ENCODE measurements around the gene GRK1.
"Not testable (repeated sequence)": the region's sequence is repeated elsewhere in the genome, so short reads cannot be mapped to it uniquely, and the experiment has no call there.

The GRK1 gene

DNA sequence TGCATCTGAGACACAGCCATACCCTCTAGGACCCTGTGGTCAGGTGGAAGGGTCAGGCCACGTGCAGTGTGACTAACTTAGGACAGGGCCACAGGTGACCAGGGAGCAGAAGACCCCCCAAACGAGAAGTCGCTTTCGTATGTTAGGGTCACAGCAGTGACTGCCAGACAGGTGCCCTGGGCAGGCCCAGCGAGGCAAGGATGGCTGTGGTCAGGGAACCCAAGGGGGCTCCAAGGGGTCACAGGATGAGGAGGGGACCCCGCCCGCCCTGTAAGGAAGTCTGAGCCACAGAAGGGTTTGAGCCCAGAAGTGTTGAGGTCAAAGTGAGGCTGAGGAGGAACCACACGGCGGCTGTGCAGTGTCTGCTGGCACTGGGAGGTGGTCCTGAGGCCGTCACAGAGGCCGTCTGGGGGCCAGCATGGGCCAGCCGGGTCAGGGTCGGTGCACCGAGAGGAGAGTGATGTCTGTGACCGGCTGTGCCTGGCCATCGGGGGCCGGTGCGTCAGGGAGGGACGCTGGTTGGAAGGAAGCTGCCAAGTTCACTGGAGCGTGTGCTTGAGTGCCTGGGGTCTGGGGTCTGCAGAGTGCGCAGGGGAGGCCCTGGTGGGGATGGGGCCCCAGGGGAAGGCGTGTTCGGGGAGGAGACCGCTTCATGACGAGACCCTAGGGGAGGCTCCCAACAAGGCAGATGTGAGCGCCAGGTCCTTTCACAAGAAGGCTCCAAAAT, 67.2 kb downstream of the GRK1 start:
- intact Hi-C loops (cut with DNase I): no loop called here
- peak in 1 of 42 donors; percentile 7 for DNase-seq

DNA sequence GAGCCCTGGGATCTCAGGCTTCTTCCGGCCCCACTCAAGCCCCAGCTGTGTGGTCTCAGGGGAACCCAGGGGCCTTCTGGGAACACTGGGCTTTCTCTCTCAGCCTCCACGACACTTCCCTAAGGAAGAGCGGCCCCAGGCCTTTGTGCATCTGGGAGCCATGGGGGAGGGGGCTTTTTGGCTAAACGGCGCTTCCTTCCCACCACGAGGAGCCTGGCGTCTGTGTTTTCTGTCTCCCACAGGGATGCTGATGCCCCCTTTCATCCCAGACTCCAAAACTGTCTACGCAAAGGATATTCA, 67.8 kb downstream of the GRK1 start:
- peak in 1 of 42 donors; percentile 2 for DNase-seq
- intact Hi-C loops (cut with DNase I): no loop called here

DNA sequence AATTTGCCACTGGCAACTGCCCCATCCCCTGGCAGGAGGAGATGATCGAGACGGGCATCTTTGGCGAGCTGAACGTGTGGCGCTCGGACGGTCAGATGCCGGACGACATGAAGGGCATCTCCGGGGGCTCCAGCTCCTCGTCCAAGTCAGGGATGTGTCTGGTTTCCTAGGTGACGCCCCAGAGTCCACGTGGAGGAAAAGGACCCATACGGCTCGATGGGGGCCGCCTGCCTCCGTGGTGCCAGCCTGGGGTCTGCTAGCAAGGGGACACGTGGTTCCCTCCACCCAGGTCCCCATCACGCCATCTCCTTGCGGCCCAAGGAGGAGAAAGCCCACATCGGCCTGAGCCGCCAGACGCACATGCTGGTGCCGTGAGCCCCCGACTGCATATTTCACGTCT, 68.2 kb downstream of the GRK1 start:
- DNase-seq: peak in 1 of 42 donors; percentile 8
- intact Hi-C loops (cut with DNase I): no loop called here

DNA sequence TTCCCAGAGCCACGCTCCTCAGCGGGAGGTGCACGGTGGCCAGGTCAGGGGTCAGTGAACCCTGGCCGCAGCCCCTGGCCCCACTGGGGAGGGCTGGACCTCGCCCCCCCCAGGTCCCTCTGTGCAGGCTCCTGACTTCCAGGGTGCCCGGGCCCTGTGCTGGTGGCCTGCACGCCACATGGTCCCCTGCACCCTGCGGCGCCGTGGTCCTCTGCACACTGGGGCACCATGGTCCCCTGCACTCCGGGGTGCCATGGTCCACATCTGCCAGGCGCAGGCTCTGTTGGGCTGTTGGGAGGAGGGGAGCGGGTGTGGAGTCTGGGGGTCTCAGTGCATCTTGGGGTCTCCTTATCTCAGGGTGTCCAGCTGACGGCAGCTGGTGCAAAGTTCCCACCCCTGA, 68.7 kb downstream of the GRK1 start:
- intact Hi-C loops (cut with DNase I): no loop called here
- DNase-seq: peak in 1 of 42 donors; percentile 1

DNA sequence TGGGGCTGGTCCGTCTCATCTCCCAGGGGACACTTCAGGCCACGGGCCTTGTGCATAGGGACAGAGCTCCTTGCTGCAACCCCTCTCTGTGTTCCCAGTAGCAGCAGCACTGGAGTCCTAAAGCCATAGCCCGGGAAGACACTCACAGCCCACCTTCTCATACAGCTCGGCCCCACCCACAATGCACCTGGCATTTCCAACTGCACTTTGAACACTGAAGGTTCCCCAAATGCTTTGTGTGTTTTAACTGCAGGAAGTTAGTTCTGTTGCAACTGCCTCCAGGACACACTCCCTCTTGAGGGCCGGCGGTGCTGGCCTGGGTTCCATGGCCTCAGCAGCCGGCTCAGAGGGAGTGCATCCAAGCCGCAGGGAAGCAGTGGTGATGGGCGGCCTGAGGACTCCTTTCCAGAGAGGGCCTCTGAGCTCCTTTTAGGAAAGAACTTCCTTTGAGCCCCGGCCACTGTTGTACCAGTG, 69.3 kb downstream of the GRK1 start:
- intact Hi-C loops (cut with DNase I): no loop called here
- peak in 1 of 42 donors; percentile 7 for DNase-seq

DNA sequence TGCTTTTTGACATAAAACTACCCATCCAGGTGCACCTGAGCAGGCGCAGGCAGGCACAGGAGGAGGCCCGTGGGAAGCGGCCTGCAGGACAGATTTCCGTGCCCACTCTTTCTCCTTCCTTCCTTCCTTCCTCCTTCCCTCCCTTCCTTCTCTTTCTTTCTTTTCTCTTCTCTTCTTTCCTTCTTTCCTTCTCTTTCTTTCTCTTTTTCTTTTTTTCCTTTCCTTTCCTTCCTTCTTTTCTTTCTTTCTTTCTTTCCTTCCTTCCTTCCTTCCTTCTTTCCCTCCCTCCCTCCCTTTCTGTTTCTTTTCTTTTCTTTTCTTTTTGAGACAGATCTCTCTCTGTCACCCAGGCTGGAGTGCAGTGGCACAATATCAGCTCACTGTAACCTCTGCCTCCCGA, 70.8 kb downstream of the GRK1 start:
- intact Hi-C loops (cut with DNase I): no loop called here
- DNase-seq: peak in 1 of 42 donors; percentile 3

DNA sequence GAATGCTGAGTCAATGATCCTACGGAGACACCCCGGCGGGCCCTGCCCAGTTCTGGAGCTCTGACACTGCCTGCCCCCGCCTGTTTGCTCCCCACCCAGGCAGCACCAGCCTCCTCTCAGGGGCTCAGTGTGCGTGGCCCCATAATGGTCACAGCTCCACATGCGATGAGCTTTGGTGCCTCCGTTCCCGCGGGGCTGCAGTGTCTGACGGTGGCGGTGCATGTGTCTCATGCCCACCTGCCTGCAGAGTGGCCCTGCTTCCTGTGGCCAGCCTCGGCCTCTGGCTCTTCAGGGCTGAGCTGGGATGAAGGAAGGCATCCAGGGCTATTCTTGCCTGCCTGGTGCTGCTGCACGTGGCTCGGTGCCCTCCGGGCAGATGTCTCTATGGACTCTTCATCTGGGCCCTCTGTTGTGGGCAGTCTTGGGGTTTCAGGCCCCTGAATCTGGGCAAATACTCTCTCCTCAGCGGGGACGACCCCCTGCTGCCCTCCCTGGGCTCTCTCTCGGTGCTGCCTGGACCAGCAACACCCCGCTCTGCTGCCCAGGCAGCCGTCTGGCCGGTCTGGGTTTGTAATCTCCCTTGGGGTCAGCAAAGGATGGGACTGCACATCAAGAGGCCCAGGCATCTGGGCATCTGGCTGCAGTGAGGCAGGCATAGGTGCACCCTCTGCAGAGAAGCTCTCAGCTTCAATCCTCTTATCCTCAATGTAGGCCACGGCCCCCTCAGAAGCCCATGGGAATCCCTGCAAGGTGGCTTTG, 72.7 kb downstream of the GRK1 start:
- peak in 1 of 42 donors; percentile 10 for DNase-seq
- intact Hi-C loops (cut with DNase I): no loop called here

DNA sequence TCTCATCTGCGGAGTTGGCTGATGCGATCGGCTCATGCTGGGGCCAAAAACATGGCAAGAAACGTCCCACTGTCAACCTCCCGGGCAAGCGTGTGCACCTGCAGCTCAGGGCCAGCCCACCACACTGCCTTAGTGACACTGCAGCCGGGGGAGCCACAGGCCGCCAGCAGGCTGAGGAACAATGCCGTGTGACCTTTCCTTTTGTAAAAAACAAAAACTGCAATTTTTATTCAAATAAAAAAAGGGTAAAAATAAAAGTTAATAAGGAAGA, 73.2 kb downstream of the GRK1 start:
- no peak for DNase-seq
- intact Hi-C loops (cut with DNase I): no loop called here

DNA sequence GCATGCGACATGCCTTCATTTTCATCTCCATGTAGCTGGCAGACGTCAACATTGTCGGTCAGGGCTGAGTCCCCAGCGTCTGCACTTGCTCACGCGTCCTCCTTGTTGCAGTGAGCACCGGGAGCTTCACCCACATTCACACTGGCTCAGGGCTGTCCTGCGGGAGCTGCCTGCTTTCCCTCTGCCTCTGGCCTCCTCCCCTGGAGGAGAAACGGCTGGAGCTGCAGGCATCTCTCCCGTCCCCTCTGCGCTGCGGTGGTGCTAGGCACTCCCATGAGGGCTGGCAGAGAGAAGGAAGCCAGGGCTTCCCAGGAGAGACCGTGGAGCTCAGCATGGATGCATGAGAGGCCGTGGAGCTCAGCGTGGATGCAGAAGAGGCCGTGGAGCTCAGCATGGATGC, 73.6 kb downstream of the GRK1 start:
- intact Hi-C loops (cut with DNase I): no loop called here
- DNase-seq: peak in 1 of 42 donors; percentile 7

DNA sequence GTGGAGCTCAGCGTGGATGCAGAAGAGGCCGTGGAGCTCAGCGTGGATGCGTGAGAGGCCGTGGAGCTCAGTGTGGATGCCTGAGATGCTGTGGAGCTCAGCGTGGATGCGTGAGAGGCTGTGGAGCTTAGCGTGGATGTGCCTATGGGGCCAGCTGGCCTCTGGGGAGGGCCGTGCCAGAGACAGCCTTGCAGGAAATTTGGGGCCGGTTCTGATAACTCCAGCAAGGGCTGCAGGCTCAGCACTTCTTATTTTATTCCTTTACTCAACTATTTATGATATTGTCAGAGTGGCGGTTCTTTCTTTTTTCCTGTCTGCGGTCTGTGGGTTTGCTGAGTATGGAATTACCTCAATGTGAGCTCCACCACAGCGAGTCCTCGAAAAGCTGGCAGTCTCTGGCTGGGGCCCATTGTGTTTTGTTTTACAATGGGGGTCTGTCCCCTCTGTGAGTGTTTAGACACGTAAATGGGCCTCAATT, 74.2 kb downstream of the GRK1 start:
- intact Hi-C loops (cut with DNase I): no loop called here
- DNase-seq: peak in 2 of 42 donors; percentile 11

DNA sequence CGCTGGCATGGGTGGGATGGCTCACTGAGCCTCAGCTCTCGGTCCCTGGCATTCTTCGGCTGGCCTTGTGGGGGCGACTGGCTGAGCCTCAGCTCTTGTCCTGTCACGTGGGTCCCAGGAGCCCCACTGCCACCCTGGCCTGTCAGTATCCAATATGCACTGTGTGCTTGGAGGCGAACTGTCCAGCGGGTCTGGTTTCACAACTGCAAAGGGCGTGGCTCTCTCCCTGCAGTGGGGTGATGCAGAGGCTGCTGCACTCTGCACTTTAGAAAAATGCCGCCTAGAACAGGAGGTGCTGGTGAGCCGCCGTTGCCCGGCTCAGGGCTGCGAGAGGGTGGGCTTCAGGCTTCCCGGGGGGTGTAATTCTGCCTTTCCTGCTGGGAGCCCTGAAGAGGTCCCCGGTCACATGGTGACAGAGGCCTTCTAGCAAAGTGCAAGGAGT, 75.0 kb downstream of the GRK1 start:
- DNase-seq: peak in 17 of 42 donors; percentile 12 to 62 (median 43)
- intact Hi-C loops (cut with DNase I): no loop called here

DNA sequence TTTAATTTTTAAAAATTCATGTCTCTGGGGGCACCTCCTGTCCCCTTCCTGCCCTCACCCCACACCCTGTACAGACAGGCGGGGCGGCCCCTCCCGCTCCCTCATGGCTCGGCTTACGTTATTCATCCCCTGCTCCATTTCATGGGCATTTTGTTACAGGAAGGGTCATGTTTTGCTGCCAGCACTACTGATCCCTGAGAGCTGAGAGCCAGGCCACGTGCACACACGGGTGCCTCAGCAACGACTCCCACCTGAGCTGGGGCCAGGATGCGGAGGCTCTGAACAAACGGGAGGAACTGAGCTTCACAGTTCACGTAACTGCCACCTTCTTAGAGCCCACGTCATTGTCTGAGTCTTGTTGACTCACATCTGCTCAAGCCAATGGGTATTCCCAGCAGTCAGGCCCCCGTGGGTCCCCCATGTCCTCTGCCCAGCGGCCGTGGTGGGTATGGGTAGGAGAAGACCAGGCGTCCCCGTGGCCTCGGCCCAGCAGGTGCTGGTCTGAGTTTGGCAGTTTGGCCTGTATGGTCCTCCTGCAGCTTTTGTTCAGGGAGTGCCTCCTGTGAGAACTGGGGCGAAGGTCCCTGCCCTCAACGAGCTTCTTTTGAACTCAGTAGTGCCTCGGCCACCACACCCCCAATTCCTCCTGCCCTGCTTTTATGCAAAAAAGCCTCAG, 75.6 kb downstream of the GRK1 start:
- intact Hi-C loops (cut with DNase I): no loop called here
- DNase-seq: peak in 3 of 42 donors; percentile 12 to 44 (median 42)

DNA sequence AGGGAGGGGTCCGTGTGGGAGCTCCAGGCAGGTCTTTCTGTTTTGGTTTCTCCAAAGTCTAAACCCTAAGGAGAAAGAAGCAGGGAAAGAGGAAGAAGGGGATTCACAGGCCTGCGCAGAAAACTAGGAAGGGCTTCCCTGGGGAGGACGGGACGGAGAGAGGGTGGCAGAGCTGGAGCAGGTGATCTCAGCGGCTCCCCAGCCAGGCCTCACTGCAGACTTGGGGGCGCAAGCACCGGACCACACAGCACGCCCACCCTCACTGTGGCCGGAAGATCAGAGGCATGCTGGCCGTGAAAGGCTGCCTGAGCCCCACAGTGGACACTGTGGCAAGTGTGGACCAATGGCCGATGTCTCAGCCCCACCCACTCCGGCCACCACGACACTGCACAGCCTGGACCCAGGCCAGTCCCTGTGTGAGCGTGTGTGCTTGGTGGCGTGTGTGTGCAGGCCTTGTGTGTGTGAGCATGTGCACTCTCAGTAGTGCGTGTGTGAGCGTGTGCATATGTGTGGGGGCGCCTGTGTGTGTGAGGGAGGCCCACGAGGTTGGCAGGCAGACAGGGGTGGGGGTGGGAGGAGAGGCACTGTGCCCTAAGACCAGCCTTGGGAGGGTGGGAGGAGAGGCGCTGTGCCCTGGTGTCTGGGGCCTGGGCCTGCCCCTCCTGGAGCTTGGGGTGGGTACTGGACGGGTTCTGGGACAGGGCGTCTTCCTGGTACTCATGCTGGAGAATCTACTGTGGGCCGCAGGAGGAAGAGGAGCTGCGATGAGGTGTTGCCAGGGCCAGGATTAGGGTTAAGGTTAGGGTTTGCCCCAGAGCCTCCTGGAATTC, 76.6 kb downstream of the GRK1 start:
- intact Hi-C loops (cut with DNase I): no loop called here

DNA sequence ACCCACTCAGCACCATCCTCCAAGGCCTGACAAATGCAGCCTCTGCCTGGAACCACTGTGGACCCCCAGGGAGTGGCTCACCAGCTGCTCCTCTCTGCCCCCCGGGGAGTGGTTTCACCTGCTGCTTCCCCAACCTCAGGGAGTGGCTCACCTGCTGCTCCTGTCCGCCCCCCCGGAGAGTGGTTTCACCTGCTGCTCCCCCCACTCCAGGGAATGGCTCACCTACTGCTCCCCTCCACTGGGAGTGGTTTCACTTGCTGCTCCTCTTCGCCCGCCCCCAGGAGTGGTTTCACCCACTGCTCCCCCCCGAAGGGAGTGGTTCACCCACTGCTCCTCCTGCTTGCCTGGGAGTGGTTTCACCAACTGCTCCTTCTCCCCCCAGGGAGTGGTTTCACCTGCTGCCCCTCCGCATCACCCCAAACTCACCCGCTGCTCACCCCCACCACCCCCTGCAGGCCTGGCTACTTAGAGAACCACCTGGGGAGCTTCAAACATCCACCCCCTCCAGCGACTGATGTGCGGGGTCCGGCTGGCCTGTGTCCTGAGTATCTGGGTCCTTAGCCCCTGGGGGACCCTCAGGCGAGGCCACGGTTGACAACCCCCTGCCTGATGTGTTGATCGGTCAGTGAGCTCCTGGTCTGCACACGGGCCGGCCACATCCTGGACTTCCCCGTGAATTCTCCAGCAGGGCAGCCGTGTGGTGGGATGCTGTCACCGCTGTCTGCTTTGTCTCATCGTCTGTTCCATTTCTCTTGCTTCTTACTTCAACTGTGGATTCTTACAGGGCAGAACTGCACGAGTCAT, 77.4 kb downstream of the GRK1 start:
- DNase-seq: peak in 2 of 42 donors; percentile 12 to 39
- intact Hi-C loops (cut with DNase I): no loop called here

More for the DNA sequence above, 76.6 kb downstream of the GRK1 start:
- peak in 1 of 42 donors; percentile 7 for DNase-seq

DNA sequence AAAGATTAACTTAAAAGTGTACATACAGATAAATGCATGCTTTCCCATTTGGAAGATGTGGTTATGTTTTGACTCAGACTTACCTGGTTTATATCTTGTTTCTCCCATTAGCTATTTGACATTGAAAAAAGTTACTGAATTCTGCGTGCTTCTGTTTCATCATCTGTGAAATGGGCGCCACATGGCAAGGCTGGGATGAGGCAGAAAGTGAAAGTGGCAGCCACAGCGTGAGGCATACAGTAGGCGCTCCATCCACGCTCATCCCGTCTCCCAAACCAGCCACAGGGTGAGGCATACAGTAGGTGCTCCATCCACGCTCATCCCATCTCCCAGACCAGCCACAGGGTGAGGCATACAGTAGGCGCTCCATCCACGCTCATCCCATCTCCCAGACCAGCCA, 78.0 kb downstream of the GRK1 start:
- intact Hi-C loops (cut with DNase I): no loop called here
- no peak for DNase-seq

DNA sequence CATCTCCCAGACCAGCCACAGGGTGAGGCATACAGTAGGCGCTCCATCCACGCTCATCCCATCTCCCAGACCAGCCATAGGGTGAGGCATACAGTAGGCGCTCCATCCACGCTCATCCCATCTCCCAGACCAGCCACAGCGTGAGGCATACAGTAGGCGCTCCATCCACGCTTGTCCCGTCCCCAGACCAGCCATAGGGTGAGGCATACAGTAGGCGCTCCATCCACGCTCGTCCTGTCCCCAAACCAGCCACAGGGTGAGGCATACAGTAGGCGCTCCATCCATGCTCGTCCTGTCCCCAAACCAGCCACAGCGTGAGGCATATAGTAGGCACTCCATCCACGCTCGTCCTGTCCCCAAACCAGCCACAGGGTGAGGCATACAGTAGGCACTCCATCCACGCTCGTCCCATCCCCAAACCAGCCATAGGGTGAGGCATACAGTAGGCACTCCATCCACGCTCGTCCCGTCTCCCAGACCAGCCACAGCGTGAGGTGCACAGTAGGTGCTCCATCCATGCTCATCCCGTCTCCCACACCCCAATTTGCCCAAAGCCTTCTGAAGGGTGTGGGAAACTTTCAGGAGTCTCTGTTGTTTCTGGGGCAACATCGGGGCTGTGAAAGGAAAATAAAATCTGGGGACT, 78.6 kb downstream of the GRK1 start:
- peak in 1 of 42 donors; percentile 3 for DNase-seq
- intact Hi-C loops (cut with DNase I): not testable (repeated sequence)

DNA sequence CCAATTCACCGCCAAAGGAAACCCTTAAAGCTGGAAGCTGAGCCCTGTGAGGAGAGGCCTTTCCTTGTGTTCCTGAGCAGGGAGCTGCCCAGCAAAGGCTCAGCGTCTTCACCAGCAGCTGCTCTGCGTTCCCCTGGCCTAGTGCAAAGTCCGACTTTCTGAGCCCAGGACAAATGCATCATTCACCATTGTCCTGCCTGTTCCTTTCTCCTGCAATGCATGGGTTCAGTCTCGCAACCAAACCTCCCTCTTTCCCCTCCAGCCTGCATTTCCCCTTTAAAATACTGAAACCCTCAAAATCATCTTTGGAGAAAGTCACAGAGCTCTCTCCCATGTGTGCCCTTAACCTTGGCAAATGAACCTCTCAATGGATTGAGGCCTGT, 79.1 kb downstream of the GRK1 start:
- peak in 2 of 42 donors; percentile 9 to 12 for DNase-seq

DNA sequence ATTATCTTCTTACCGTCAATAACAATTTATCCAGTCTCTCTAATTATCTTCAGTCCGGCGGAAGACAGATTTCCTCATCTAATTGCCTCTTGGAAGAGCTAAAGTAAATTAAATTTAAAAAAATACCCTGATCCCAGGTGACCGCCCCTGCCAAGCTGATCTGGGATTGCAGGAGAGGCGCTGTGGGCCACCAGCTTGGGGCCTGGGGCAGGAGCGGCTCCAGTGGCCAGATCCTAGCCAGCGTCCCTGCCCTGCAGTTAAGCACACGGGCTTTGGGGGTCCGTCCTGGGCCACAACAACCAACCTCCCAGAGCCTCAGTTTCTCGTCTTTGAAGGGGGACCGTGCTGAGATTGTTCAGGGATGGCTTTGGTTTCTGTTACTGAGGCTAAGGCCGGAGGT, 79.7 kb downstream of the GRK1 start:
- intact Hi-C loops (cut with DNase I): no loop called here
- peak in 1 of 42 donors; percentile 10 for DNase-seq

More for the DNA sequence above, 79.1 kb downstream of the GRK1 start:
- intact Hi-C loops (cut with DNase I): no loop called here
